ENCODE data around the gene SCYGR2. TPM values are rescaled to one million over a fixed set of nuclear protein-coding genes. Genes with fewer than 3 reads are reported as not detected.

SCYGR2 gene
- total and polyA plus RNA-seq, 2 of the 8 experiments (the other 6 are each of a cell fraction or from before 2014, with no cell fraction given): not detected

GRCh38 chr2:227627769-227628168 is 29.1 kb downstream of the SCYGR2 start:
- CTCF ChIA-PET (ENCODE audit: partially characterized antibody): interaction anchor here (1.4 to 1.5 kb wide), 2 partner anchors 11 to 138 kb away, joined by 4 to 5 read pairs; no protein-coding TSS in a partner anchor
- POLR2A ChIA-PET (ENCODE audit: partially characterized antibody): no interaction called here
- no peak overlapping the region for H2BK120ac ChIP-seq (replicated peaks; ENCODE audit: low read depth, low read length)

More at GRCh38 chr2:227627769-227628168, 29.1 kb downstream of the SCYGR2 start:
- Histone ChIP-seq H4K20me1 (replicated peaks in 1 of 2; ENCODE audit: control insufficient read depth in 1 of 2, insufficient read depth in 2 of 2, low read length in 2 of 2) (no peaks in the 10 kb centered on the region), H3K36me3 (ENCODE audit: control insufficient read depth in 2 of 4, insufficient read depth in 4 of 4, low read length in 3 of 4) (no peaks in the 10 kb centered on the region), H2AFZ (ENCODE audit: low read length) (no peak overlapping the region), H3K9ac (replicated peaks in 1 of 4; ENCODE audit: extremely low read depth in 1 of 4, low read depth in 3 of 4, low read length in 3 of 4) (no peak overlapping the region), H2BK5ac (ENCODE audit: low read depth, low read length) (no peak overlapping the region), H2AK5ac (ENCODE audit: low read depth, low read length) (no peak overlapping the region), H3K4me3 (ENCODE audit: extremely low read depth in 1 of 4, insufficient read depth in 2 of 4, low read depth in 3 of 4, low read length in 4 of 4) (no peak overlapping the region), H4K91ac (replicated peaks; ENCODE audit: insufficient read length, low read length) (no peak overlapping the region), H3K23me2 (ENCODE audit: low read depth, low read length) (no peaks in the 10 kb centered on the region), H3K79me2 (ENCODE audit: control insufficient read depth in 1 of 2, insufficient read depth in 2 of 2, low read length in 2 of 2) (no peaks in the 10 kb centered on the region), H3K18ac (ENCODE audit: extremely low read depth, low read length) (no peak overlapping the region), H4K8ac (ENCODE audit: extremely low read depth, insufficient read depth, low read length) (no peak overlapping the region), H3K56ac (replicated peaks; ENCODE audit: insufficient read length, low read depth, low read length) (no peak overlapping the region), H3K4me2 (ENCODE audit: insufficient read depth in 1 of 2, low read depth in 2 of 2, low read length in 2 of 2) (no peak overlapping the region), H3K79me1 (ENCODE audit: low read depth, low read length) (no peaks in the 10 kb centered on the region; the same call in 1 of the 2 replicates), H3K23ac (ENCODE audit: insufficient read length) (no peak overlapping the region), H3K14ac (ENCODE audit: insufficient read length) (no peak overlapping the region), H3K27ac (ENCODE audit: low read depth, low read length) (no peak overlapping the region), H3K27me3 (replicated peaks in 1 of 4; ENCODE audit: control insufficient read depth in 3 of 4, extremely low read depth in 1 of 4, insufficient read depth in 3 of 4, low read length in 3 of 4) (no peaks in the 10 kb centered on the region), H2BK15ac (ENCODE audit: low read length) (no peak overlapping the region), H3K4ac (replicated peaks; ENCODE audit: insufficient read length, low read depth, low read length) (no peak overlapping the region), H4K5ac (ENCODE audit: insufficient read length, low read depth, low read length) (no peak overlapping the region), H2BK12ac (ENCODE audit: low read depth, low read length) (no peak overlapping the region), H3K9me3 (ENCODE audit: insufficient read depth in 2 of 2, low read depth in 1 of 2, low read length in 1 of 2) (no peaks in the 10 kb centered on the region), H2BK20ac (ENCODE audit: low read length) (no peak overlapping the region), H3K4me1 (replicated peaks in 1 of 4; ENCODE audit: control insufficient read depth in 3 of 4, insufficient read depth in 4 of 4, low read length in 3 of 4) (no peaks in the 10 kb centered on the region)
- TF ChIP-seq ATF2 (IDR thresholded peaks at IDR 0.05; ENCODE audit: low read length): no peak
- no peak for TF ChIP-seq SRF (IDR thresholded peaks at IDR 0.05; ENCODE audit: low read depth, low read length)
- TF ChIP-seq RAD21 (IDR thresholded peaks at IDR 0.05 in 1 of 2, conservative IDR thresholded peaks at IDR 0.05 in 1 of 2; ENCODE audit: low read depth in 2 of 2, low read length in 2 of 2): no peak
- FAIRE-seq (no peak), DNase-seq (ENCODE audit: low read depth in 1 of 2, low spot score in 2 of 2) (no peak)
- 91% methylated on average over 3 of the region's 3 CpGs; no CpG with 5 or more reads in 1 of the 2 experiments for WGBS, 2 experiments (ENCODE audit: extremely low coverage in 1 of 2, insufficient coverage in 1 of 2, insufficient read length in 1 of 2, insufficient replicate concordance in 2 of 2, low coverage in 1 of 2, low lambda C conversion rate in 2 of 2, missing lambda C conversion rate in 1 of 2)
